Right ventricle myocardium inferior (tissue), 1 donor: ENCODE data around the gene RNF113B. TPM values are rescaled to one million over a fixed set of nuclear protein-coding genes. Genes with fewer than 3 reads are reported as not detected.

ENCODE experiments used
- ATAC-seq: fragments of 200-7000 bp; cut with Tn5 transposase; one replicate; pipeline ENCODE4 v1.9.1; 2020; ENCODE audit warnings: mild to moderate bottlenecking, moderate library complexity
- DNase-seq: peaks from one replicate; pipeline ENCODE4 v3.0.0; 2021; ENCODE audit errors: missing footprints
- intact Hi-C: fragments of 100-400 bp; cut with DNase I; formaldehyde crosslinking; loops from one replicate; pipeline ENCODE4 v1.11.0; 2022
- long read RNA-seq: library from polyadenylated mRNA; unstranded; transcript quantifications from one replicate; pipeline ENCODE4 v2.0.0, GENCODE V29; 2021
- total RNA-seq: library from RNA; stranded (reverse); fragmentation: NEBNext Ultra II Directional; extraction: Animal tissue kit (Norgen Biotek cat#: 25700); gene quantifications from one replicate; pipeline ENCODE4 v1.2.1, GENCODE V29; 2021
- donor health status: DM: no; HTN: yes; CAD: no; lungs with severe emphysema.

RNF113B gene
- total RNA-seq, result not detected
- long read RNA-seq, result 0 reads

DNA sequence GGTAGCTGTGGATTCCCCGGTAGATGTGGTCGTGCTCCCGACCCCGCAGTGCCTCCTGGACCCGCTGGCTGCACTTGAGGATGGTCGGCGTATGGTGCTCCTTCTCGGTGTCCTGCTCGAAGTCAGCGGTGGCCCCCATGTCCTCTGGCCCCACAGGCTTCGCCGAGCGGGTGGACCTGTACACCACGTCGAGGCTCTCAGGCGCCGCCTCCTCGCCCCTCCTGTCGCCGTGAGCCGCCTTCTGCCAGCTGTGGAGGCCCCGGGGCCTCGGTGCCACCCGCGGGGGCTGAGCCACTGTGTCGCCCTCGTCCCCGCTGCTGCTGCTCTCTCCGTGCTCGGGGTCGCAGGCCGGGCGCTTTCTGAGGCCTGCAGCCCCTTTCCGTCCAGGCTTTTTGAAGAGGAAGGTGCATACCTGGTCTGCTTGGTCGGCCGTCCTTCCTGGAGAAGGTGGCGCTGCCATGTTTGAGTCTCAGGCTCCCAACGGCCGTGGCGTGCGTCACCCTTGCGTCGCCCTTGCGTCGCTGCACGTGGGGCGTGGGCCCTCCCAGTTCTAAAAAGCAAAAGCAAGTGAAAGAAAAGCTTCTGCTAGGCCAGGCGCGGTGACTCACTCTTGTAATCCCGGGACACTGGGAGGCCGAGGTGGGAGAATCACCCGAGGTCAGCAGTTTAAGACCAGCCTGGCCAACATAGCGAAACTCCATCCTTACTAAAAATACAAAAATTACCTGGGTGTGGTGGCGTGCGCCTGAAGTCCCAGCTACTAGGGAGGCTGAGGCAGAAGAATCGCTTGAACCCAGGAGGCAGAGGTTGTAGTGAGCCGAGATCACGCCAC is at the start of gene RNF113B:
TSS of gene RNF113B (minus strand) at position 493 of the 832 bp plus-strand sequence. CDS start at position 460, 33 bp downstream.
- ATAC-seq, result no peak
- intact Hi-C loops, result no loop called here
- DNase-seq, result no peak

GRCh38 chr13:98226496-98226895 is 49.4 kb upstream of the RNF113B start:
- intact Hi-C loops, result no loop called here
- no peak for ATAC-seq
- DNase-seq, result no peak

GRCh38 chr13:98225036-98225940 is 48.2 kb upstream of the RNF113B start:
- intact Hi-C loops, result no loop called here
- DNase-seq (no peak), ATAC-seq (no peak)

- ATAC-seq (no peak), DNase-seq (no peak)
- intact Hi-C loops, result no loop called here
Measured at GRCh38 chr13:98224557-98224956, 47.5 kb upstream of the RNF113B start.

- ATAC-seq (no peak), DNase-seq (no peak)
- intact Hi-C loops, result no loop called here
Measured at GRCh38 chr13:98223741-98224140, 46.7 kb upstream of the RNF113B start.

DNA sequence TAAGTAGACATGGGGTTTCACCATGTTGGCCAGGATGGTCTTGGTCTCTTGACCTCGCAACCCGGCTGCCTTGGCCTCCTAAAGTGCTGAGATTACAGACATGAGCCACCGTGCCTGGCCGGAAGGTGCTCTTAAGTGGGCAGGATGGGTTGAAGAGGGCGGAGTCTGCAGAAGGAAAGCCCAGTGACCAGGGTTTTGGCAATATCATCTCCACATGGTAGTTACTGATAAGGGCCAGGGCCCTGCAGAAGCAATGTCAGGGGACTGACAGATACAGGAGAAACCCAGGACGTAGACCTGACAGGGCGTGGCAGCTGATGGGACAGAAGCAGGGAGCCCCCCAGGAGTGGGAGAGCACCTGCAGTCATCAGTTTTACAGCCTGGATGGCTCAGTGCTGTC is 45.7 kb upstream of the RNF113B start:
- ATAC-seq, result no peak
- intact Hi-C loops, result no loop called here
- DNase-seq, result no peak

DNA sequence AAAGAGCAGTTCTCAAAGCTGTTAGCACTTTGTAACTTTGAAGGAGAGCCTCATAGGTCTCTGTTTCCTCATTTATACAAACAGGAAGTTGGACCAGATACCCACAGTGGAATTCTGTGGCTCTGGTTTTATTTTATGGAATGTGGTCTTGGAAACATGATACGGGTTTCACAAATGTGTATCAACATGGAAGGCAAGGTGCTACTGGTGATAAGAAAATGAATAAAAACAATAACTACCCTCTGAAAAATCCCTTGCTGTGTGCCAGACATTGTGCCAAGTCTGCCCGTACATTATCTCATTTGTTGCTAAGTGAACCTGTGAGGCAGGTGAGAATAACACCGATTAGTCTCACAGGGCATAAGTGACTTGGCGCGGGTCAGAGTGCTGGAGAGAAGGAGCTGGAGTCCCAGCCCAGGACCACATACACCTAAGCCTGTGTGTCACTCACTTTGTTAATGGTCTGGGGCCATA is 45.0 kb upstream of the RNF113B start:
- intact Hi-C loops, result no loop called here
- ATAC-seq (no peak), DNase-seq (no peak)

- no peak for DNase-seq
- intact Hi-C loops, result no loop called here
- ATAC-seq, result no peak
Measured at GRCh38 chr13:98221234-98221633, 44.2 kb upstream of the RNF113B start.

DNA sequence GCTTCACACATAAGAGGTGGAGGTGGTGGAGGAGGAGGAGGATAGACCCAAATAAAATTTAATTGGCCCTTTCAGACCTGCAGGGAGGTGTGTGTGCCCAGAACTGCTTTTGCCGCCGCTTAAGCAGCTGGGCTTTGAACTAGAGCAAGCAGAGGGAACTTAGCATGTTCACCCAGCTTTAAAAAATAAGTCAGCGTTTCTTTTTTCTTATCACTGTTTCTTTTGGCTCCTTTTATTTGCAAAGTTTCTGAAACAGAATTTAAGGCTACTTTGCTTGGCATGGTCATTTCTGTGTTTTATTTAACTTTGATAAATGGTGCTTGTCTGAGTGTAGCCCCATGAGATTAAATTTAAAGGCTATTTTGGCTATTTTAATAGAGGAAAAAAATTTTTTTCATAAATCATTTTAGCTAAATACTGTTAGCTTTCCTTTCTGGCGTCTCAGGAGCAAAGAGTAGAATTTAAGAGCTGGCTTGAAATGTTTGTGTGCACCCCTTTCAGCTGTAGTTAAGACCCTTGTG is 43.3 kb upstream of the RNF113B start:
- DNase-seq, result no peak
- intact Hi-C loops, result no loop called here
- no peak for ATAC-seq

DNA sequence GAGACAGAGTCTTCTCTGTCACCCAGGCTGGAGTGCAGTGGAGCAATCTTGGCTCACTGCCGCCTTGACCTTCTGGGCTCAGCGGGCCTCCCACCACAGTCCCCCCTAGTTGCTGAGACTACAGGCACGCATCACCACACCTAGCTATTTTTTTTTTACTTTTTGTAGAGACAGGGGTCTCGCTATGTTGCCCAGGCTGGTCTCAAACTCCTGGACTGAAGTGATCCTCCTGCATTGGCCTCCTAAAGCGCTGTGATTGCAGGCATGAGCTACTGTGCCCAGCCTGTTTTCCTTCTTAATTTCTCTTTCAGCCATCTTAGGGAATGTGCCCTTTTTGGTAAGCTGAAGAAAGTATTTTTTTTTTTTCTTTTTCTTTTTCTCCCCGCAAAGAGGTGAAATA is 42.6 kb upstream of the RNF113B start:
- intact Hi-C loops, result no loop called here
- DNase-seq (no peak), ATAC-seq (no peak)

- DNase-seq (no peak), ATAC-seq (no peak)
- intact Hi-C loops, result no loop called here
Measured at GRCh38 chr13:98217597-98217996, 40.5 kb upstream of the RNF113B start.

GRCh38 chr13:98216711-98217285 is 39.7 kb upstream of the RNF113B start:
- ATAC-seq, result no peak
- DNase-seq, result no peak
- intact Hi-C loops, result no loop called here

GRCh38 chr13:98216135-98216565 is 39.1 kb upstream of the RNF113B start:
- DNase-seq (no peak), ATAC-seq (peak; percentile 52)
- intact Hi-C loops, result no loop called here

GRCh38 chr13:98215508-98215907 is 38.4 kb upstream of the RNF113B start:
- intact Hi-C loops, result no loop called here

GRCh38 chr13:98214707-98215106 is 37.6 kb upstream of the RNF113B start:
- no peak for ATAC-seq
- intact Hi-C loops, result no loop called here
- DNase-seq, result no peak

More at GRCh38 chr13:98215508-98215907, 38.4 kb upstream of the RNF113B start:
- DNase-seq, result no peak
- no peak for ATAC-seq

DNA sequence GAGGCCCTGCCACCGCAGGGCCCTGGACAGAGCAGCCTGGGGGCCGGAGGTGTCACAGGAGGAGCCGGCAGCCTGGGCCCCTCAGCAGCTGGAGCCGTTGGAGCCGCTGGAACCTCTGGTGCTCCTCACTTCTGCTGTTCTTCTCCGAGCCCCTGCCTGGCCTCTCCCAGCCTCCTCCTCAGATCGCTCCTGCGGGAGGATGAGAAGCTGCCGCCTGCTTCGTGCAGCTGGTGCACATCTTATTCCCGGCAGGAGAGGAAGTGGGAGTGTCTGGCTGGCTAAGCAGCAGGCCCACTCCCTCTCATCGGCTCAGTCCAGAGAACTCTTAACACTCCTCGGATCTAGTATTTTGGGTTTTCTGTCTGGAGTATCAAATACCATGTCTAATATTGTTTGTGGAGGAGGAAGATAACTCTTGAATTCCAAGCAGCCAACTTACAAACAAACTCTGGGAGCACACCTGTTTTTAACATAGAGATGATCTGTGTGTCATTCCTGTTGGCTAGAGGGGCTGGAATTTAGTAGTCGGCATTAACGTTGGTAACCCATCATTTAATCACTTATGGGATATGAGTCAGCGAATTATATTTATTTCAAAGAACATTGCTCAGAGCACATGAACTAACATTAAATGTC is 37.1 kb upstream of the RNF113B start:
- intact Hi-C loops, result no loop called here
- DNase-seq (no peak), ATAC-seq (no peak)

- intact Hi-C loops, result no loop called here
Measured at GRCh38 chr13:98213354-98213753, 36.3 kb upstream of the RNF113B start.

GRCh38 chr13:98212763-98213162 is 35.7 kb upstream of the RNF113B start:
- ATAC-seq (no peak), DNase-seq (no peak)
- intact Hi-C loops, result no loop called here

More at GRCh38 chr13:98213354-98213753, 36.3 kb upstream of the RNF113B start:
- ATAC-seq (no peak), DNase-seq (no peak)

- no peak for DNase-seq
- intact Hi-C loops, result no loop called here
- no peak for ATAC-seq
Measured at GRCh38 chr13:98208606-98209005, 31.5 kb upstream of the RNF113B start.
